HG03135 (cell line): ENCODE measurements around the gene MRPS34.

Experiments
- ATAC-seq: cut with Tn5 transposase; IDR thresholded peaks from one replicate; pipeline ENCODE4 v1.9.1; 2021; ENCODE audit warnings: mild to moderate bottlenecking, moderate library complexity; ENCODE audit not compliant: unreplicated experiment

MRPS34 gene

DNA sequence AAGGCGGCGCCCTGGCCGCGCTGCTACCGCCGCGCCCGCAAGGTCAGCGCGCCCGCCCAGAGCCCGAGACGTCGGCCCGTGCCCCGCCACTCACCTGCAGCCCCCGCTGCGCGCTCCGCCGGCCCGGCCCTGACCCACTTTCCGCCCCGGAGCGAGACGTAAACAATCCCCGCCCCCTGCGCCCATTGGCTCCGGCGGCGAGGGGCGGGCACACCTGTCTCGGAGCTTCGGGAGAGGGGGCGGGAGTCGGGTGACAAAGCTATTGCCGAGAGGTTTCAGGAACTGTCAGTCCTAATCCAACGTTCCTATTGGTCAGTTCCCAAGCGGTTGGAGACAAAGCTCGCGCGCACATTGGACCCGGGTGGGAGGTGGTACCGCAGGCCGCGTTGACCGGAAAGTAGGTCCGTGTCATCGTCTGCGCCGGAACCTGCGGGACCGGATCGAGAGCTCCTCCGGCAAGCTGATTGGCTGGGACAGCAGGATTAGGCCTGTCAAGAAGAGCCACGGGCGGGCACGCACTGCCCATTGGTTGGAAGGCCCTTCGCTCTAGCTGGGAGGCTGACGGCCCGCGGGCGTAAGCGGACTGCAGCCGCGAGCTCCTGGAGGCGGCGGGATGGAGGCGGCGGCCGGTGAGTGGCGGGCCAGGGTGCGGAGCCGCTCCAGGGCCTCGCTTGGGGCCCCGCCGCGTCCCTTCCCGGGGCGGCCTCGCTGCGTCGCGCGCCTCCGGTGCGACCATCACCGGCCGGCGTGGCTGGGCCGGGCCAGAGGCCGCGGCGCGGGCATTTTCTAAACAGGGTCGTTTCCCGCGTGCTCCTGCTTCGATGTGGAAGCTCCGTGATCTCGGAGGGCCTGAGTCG lies 9.7 kb upstream of the MRPS34 start, which contains the start of the genes NUBP2 and SPSB3:
Gene NUBP2, plus strand, starts transcription at position 553 of the 857 bp plus-strand sequence. Its CDS starts 61 bp downstream, at position 614.
Gene SPSB3, minus strand, starts transcription at position 164 of the 857 bp plus-strand sequence. CDS start 1,088 bp downstream, outside the sequence.
- ATAC-seq: peak; percentile 86

- ATAC-seq: peak; percentile 0
Observed at GRCh38 chr16:1781758-1782407, 8.9 kb upstream of the MRPS34 start.

- no peak for ATAC-seq
Observed at GRCh38 chr16:1781254-1781653, 8.3 kb upstream of the MRPS34 start.

GRCh38 chr16:1780677-1781072 lies 7.7 kb upstream of the MRPS34 start:
- no peak for ATAC-seq

GRCh38 chr16:1779741-1780676 lies 7.1 kb upstream of the MRPS34 start:
- ATAC-seq: no peak

DNA sequence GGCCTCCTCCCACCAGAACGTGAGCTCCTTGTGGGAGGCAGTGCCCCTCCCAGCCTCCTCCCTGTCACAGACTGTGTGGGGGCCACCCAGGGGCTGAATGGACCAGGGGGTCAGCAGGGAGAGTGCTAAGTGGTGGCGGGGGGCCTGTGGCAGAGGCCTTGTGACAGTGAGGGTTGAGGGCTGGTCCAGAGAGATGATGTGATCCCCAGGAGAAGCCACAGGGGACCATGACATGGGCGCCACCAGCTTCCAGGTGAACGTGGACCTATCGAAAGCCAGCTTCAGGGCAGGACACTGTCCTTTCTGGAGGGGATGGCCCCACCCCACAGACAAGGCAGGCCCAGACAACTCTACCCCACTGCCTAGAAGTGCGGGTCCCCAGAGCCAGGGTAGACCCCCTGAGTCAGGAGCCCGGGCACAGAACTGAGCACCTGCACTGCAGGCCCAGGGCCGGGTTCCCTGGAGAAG lies 6.3 kb upstream of the MRPS34 start:
- no peak for ATAC-seq

GRCh38 chr16:1778200-1779179 lies 5.6 kb upstream of the MRPS34 start:
- ATAC-seq: no peak

GRCh38 chr16:1777375-1778199 lies 4.7 kb upstream of the MRPS34 start:
- ATAC-seq: no peak

- ATAC-seq: no peak
Observed at GRCh38 chr16:1776991-1777374, 4.0 kb upstream of the MRPS34 start.

GRCh38 chr16:1776672-1776955 lies 3.7 kb upstream of the MRPS34 start:
- no peak for ATAC-seq

DNA sequence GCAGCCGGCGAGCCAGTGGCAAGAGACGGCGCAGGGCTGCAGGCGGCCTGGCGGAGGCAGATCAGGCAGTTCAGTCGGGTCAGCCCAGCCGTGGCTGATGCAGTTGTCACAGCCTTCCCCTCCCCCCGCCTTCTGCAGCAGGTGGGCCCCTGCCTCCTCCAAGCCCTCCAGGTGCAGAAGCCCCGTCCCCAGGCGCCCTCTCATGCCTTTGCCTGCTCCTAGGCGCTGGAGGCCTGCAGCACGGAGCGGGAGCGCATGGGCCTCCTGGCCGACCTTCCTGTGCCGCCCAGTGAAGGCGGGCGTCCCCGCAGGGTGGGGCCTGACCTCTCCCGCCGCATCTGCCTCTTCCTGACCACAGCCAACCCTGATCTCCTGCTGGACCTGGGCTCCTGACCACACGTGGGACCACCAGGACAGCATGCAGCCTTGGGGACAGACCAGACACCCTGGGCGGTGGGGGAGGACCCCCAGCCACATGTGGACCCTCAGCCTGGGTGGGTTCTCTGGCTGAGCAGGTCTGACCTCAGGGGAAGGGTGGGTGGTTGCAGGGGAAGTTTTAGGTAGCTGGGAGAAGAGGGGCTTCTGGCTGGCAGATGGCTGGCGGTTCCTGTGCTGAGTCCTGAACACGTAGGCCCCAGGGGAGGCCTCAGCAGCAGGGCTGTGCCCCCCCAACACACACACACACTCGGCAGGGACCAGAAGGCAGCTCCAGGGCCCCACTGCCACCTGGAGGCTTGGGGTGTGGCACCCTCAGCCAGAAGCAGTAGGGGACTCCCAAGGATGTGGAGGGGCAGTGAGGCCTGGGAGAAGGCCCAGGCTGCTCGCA lies 3.1 kb upstream of the MRPS34 start:
- ATAC-seq: no peak

DNA sequence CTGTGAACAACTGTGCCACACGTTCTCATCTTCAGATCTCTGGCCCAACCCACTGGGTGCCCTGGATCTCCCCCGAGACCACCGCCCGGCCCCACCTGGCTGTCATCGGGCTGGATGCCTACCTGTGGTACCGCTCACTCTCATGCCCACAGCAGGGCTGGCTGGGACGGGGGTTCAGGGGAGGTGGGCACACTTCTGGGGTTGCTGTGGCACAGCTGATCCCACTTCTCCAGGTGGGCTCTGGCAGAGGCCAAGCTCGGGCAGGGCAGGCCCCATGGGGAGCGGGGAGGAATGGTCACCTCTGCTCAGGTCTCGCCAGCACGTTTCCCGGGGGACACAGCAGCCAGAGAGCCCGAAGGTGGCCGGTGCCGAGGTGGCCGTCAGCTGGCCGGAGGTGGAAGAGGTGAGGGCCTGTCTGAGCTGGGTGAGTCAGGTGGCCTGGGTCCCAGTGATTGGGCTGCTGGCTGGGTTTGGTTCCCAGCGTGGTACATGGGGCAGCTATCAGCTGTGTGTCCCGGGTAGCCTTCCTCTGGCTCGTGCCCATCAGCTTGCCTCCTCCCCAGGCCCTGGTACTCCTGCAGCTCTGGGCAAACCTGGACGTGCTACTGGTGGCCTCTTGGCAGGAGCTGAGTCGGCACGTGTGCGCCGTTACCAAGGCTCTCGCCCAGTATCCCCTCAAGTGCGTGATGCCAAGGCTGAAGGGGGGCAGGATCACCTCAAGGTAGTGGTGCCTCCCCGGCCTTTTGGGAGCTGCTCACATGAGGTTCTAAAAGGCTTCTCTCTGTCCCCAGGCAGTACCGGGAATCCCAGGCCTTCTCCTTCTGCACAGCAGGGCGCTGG lies 2.3 kb upstream of the MRPS34 start:
- no peak for ATAC-seq

- ATAC-seq: no peak
Observed at GRCh38 chr16:1774448-1774780, 1.5 kb upstream of the MRPS34 start.

DNA sequence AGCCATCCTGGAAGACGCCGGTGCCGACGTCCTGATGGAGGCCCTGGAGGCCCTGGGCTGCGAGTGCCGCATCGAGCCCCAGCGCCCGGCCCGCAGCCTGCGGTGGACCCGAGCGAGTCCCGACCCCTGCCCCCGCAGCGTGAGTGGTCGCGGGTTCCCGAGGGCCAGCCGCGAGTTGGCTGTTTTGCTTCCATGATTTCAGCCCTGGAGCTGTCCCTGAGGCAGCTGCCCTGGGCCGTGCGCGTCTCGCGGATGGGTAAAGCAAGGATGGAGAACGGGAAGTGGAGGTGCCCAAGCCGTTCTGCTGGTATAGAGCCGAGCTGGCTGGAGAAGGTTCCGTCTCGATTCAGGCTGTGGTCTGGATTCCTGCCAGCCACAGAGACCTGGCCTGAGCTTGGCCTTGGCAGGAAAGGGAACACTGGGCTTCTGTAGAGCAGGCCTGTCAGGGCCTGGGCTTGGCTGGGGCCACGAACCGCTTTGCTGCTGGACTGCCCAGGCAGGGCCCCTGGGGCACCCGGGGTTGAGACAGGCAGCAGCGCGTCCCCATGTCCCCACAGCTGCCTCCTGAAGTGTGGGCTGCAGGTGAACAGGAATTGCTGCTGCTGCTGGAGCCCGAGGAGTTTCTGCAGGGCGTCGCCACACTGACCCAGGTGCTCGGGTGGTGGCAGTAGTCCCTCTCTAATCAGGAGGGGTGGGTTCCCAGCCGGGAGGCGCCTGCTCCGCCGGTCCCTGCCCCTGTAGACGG lies 941 bp upstream of the MRPS34 start:
- no peak for ATAC-seq

DNA sequence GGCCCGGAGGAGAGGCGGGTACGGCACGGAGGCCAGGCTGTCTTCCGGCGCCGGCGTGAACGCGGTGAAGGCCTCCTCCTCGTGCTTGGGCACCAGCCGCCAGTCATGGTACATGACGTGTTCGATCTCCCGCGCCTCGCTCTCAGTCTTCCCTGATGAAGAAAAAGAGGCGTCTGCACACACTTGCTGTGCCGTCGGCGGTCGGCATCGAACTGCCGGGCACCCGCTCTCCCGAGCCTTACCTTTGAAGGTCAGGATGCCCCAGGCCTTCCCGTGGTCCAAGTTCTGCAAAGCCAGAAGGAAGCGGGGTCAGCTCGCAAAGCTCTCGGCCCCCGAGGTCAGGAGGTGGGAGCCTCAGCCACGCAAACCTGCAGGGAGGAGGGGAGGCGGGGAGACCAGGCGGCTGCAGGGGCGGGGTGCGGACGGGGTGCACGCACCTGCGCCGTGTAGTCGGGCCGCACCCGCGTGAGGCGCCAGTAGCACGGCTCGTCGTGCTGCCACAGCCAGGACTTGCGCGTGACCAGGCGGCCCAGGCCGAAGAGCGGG lies 499 bp downstream of the MRPS34 start, which contains the start of gene EME2:
Gene EME2, plus strand, starts transcription at position 449 of the 546 bp plus-strand sequence. CDS start 418 bp downstream, outside the sequence.
- ATAC-seq: peak; percentile 10

GRCh38 chr16:1771864-1772361 lies 1.0 kb downstream of the MRPS34 start:
- no peak for ATAC-seq
